GM23338 (cell line): ENCODE measurements around the gene BICC1. TPM values are rescaled to one million over a fixed set of nuclear protein-coding genes. Genes with fewer than 3 reads are reported as not detected.

Experiments used
- ATAC-seq: fragments of 200-7000 bp; cut with Tn5 transposase; 3 replicates; pipeline ENCODE4 v1.9.1; 2020
- DNase-seq: peaks from one replicate; pipeline ENCODE4 v3.0.0-alpha.2; 2015; ENCODE audit warnings: low spot score
- H2AFZ ChIP-seq: fragments of 200-600 bp; sonication (generic); 2 replicates; pipeline ENCODE4 v1.8.0; 2016; ENCODE audit warnings: antibody characterized with exemption, mild to moderate bottlenecking, moderate library complexity
- H3F3A ChIP-seq: fragments of 200-600 bp; sonication (generic); replicated peaks from 2 replicates; pipeline ENCODE4 v1.8.0; 2017; ENCODE audit warnings: antibody characterized with exemption, mixed run types, low read depth
- H3K27ac ChIP-seq: fragments of 200-600 bp; sonication (generic); 2 replicates; pipeline ENCODE4 v1.6.1; 2016; ENCODE audit warnings: low read depth
- H3K27me3 ChIP-seq: fragments of 200-600 bp; sonication (generic); 2 replicates; pipeline ENCODE4 v1.8.0; 2016; ENCODE audit warnings: mild to moderate bottlenecking, mixed run types, moderate library complexity; ENCODE audit not compliant: insufficient read depth
- H3K36me3 ChIP-seq: fragments of 200-600 bp; sonication (generic); 2 replicates; pipeline ENCODE4 v1.8.0; 2016; ENCODE audit warnings: mild to moderate bottlenecking; ENCODE audit not compliant: insufficient read depth
- H3K4me1 ChIP-seq: fragments of 200-600 bp; sonication (generic); 2 replicates; pipeline ENCODE4 v1.8.0; 2016; ENCODE audit warnings: mild to moderate bottlenecking, moderate library complexity; ENCODE audit not compliant: insufficient read depth
- H3K4me2 ChIP-seq: fragments of 200-600 bp; sonication (generic); 2 replicates; pipeline ENCODE4 v1.7.1; 2017; ENCODE audit warnings: mixed run types
- H3K4me3 ChIP-seq: fragments of 200-600 bp; sonication (generic); 2 replicates; pipeline ENCODE4 v1.6.1; 2016; ENCODE audit warnings: mixed run types
- H3K79me2 ChIP-seq: fragments of 200-600 bp; sonication (generic); replicated peaks from 2 replicates; pipeline ENCODE4 v1.8.0; 2017; ENCODE audit warnings: mild to moderate bottlenecking; ENCODE audit not compliant: insufficient read depth
- H3K9me2 ChIP-seq: fragments of 200-600 bp; sonication (generic); 2 replicates; pipeline ENCODE4 v1.8.0; 2017; ENCODE audit not compliant: insufficient read depth
- H4K20me1 ChIP-seq: fragments of 200-600 bp; sonication (generic); replicated peaks from 2 replicates; pipeline ENCODE4 v1.8.0; 2017; ENCODE audit warnings: mild to moderate bottlenecking; ENCODE audit not compliant: insufficient read depth
- H3K27ac Mint-ChIP-seq: 2 replicates; pipeline ENCODE4 v1.8.0; 2020; ENCODE audit warnings: inconsistent platforms, mild to moderate bottlenecking, moderate library complexity, mixed read lengths
- H3K27me3 Mint-ChIP-seq: 3 replicates; pipeline ENCODE4 v1.8.0; 2022; ENCODE audit warnings: low read depth, mild to moderate bottlenecking, moderate library complexity, mixed read lengths, inconsistent platforms; ENCODE audit not compliant: insufficient read depth, poor library complexity
- H3K36me3 Mint-ChIP-seq: 3 replicates; pipeline ENCODE4 v1.8.0; 2021; ENCODE audit warnings: low read depth, mild to moderate bottlenecking, inconsistent platforms, moderate library complexity, mixed read lengths
- H3K4me1 Mint-ChIP-seq: 3 replicates; pipeline ENCODE4 v1.8.0; 2020; ENCODE audit warnings: mild to moderate bottlenecking, inconsistent platforms, mixed read lengths
- H3K4me3 Mint-ChIP-seq: 3 replicates; pipeline ENCODE4 v1.8.0; 2021; ENCODE audit warnings: moderate library complexity, mild to moderate bottlenecking, inconsistent platforms, mixed read lengths
- H3K9me3 Mint-ChIP-seq: 3 replicates; pipeline ENCODE4 v1.8.0; 2020; ENCODE audit warnings: moderate library complexity, mild to moderate bottlenecking, inconsistent platforms, mixed read lengths
- CREB1 ChIP-seq: fragments of 250-450 bp; sonication (Bioruptor Pico); IDR thresholded peaks from 2 replicates; pipeline ENCODE4 v1.5.0; 2020; ENCODE audit warnings: low read depth, mild to moderate bottlenecking, moderate library complexity
- CTCF ChIP-seq, 2 experiments: fragments of 200-600 bp in 1 of 2; sonication (generic) in 1 of 2; conservative IDR thresholded peaks; 2 replicates each; pipeline versions ENCODE4 v1.5.1 to v1.6.1; 2016 to 2017; ENCODE audit warnings: antibody characterized with exemption in 2 of 2, low read depth in 2 of 2, mild to moderate bottlenecking in 2 of 2, moderate library complexity in 1 of 2
- ETS1 ChIP-seq: IDR thresholded peaks from 2 replicates; pipeline ENCODE4 v1.6.1; 2016; ENCODE audit warnings: antibody characterized with exemption
- EZH2 ChIP-seq: fragments of 200-600 bp; sonication (generic); IDR thresholded peaks from one replicate; pipeline ENCODE4 v1.8.0; 2017; ENCODE audit warnings: antibody characterized with exemption, mild to moderate bottlenecking, low read depth; ENCODE audit not compliant: unreplicated experiment
- EZH2phosphoT487 ChIP-seq: fragments of 200-600 bp; sonication (generic); IDR thresholded peaks from one replicate; pipeline ENCODE4 v1.8.1; 2018; ENCODE audit warnings: antibody characterized with exemption; ENCODE audit not compliant: unreplicated experiment
- JUNB ChIP-seq: IDR thresholded peaks from one replicate; pipeline ENCODE4 v1.6.1; 2016; ENCODE audit warnings: antibody characterized with exemption; ENCODE audit not compliant: unreplicated experiment
- NANOG ChIP-seq: IDR thresholded peaks from 2 replicates; pipeline ENCODE4 v1.6.1; 2016; ENCODE audit warnings: antibody characterized with exemption, borderline replicate concordance
- POLR2AphosphoS5 ChIP-seq: IDR thresholded peaks from 2 replicates; pipeline ENCODE4 v1.6.1; 2016; ENCODE audit warnings: antibody characterized with exemption, low read depth
- REST ChIP-seq: IDR thresholded peaks from one replicate; pipeline ENCODE4 v1.6.1; 2018; ENCODE audit warnings: antibody characterized with exemption; ENCODE audit not compliant: unreplicated experiment
- STAT1 ChIP-seq: IDR thresholded peaks from one replicate; pipeline ENCODE4 v1.6.1; 2016; ENCODE audit warnings: antibody characterized with exemption; ENCODE audit not compliant: unreplicated experiment
- ZNF114 ChIP-seq: fragments of 250-450 bp; sonication (Bioruptor Pico); IDR thresholded peaks from 2 replicates; pipeline ENCODE4 v1.5.0; 2020; ENCODE audit warnings: mild to moderate bottlenecking, moderate library complexity
- ZNF331 ChIP-seq: fragments of 250-450 bp; sonication (Bioruptor Pico); IDR thresholded peaks from 2 replicates; pipeline ENCODE4 v1.5.0; 2020; ENCODE audit warnings: low read depth, mild to moderate bottlenecking, moderate library complexity
- ZNF462 ChIP-seq: fragments of 250-450 bp; sonication (Bioruptor Pico); IDR thresholded peaks from 2 replicates; pipeline ENCODE4 v1.5.0; 2020; ENCODE audit warnings: mild to moderate bottlenecking, moderate library complexity
- polyA plus RNA-seq: library from polyadenylated mRNA; unstranded; fragments of >200 nt; fragmentation: Nextera tagmentation; extraction: Ambion mirVana; gene quantifications from 2 replicates; pipeline ENCODE4 v1.2.1, GENCODE V29; 2016
- total RNA-seq: library from RNA; depleted of rRNA; stranded (reverse); fragments of >200 nt; shearing (Covaris generic); gene quantifications from 2 replicates; pipeline ENCODE4 v1.2.3, GENCODE V29; 2014

Gene BICC1
- total and polyA plus RNA-seq, 2 experiments from 2014 or later, result 1.3 to 2.2 TPM

DNA sequence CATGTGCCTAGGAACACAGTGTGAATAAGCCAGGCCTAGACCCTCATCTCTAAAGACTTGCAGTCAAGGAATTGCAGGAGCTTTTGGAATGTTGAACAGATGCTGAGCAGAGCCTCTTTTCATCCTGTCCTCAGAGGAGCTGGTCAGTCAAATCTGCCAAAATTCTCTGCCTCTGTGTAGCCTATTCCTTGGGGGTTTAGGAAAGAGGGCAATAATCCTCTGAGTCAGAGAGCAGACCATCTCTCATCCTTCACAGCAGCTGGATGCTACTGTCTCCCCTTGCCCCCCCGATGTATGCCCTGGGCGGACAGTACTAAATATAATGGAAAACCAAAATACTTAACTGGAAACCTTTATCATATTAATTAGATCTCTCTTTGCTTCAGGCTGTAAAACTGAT is 52.6 kb downstream of the BICC1 start:
- Mint-ChIP-seq H3K36me3 (no peaks in the 10 kb centered on the region), H3K9me3 (peaks cover 8% of the 10 kb centered on the region; the same call in 2 of the 3 replicates), H3K4me1 (no peaks in the 10 kb centered on the region), H3K27me3 (no peaks in the 10 kb centered on the region), H3K27ac (no peak overlapping the region), H3K4me3 (no peak overlapping the region)
- ATAC-seq, result no peak
- TF ChIP-seq CREB1 (CRISPR knock-in tag) (no peak), ZNF114 (CRISPR knock-in tag) (no peak), POLR2AphosphoS5 (no peak), NANOG (no peak), REST (no peak), JUNB (no peak), ZNF462 (CRISPR knock-in tag) (no peak), EZH2phosphoT487 (no peak), ETS1 (no peak), ZNF331 (CRISPR knock-in tag) (no peak), CTCF (conservative IDR thresholded peaks at IDR 0.05; ENCODE audit: low read depth in 2 of 2) (no peak), STAT1 (no peak), EZH2 (no peak)
- no peaks in the 10 kb centered on the region for H3K4me1 ChIP-seq
- no peaks in the 10 kb centered on the region for H3K79me2 ChIP-seq
- no peak overlapping the region for H3K4me3 ChIP-seq
- no peak overlapping the region for H3K4me2 ChIP-seq
- no peaks in the 10 kb centered on the region for H3K9me2 ChIP-seq
- H3K27ac ChIP-seq, result no peak overlapping the region
- H3K36me3 ChIP-seq, result no peaks in the 10 kb centered on the region
- H3K27me3 ChIP-seq, result no peaks in the 10 kb centered on the region
- no peaks in the 10 kb centered on the region for H3F3A ChIP-seq
- no peak overlapping the region for H2AFZ ChIP-seq
- DNase-seq, result no peak
- no peaks in the 10 kb centered on the region for H4K20me1 ChIP-seq
